ENCODE data around the gene ORAI1.

DNA sequence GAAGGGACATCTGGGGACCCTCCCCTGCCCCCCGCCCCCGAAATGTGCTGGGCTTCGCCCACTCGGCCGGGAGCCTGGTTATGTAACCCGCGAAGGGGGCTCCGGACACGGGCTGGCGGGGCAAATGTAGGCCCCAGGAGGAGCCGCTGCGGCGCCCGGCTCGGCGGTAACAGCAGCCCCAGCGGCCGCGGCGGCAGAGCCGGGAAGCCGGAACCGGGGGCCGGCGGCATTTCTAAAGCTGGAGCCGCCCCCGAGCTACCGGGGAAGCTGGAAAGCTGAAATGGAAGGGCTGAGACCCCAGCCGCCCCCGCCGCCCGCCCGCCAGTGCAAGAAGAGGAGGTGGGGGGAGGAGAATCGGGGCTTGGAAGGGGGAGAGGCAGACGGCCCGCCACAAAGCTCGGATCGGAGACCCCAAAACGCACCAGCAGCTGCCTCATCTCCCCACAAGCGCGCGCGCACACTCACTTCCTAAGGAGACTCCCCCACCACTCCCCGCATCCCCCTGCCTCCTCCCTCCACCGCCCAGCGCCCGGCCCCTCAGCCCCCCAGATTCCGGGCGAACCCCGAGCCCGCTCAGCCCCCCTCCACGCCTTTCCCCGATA is 47.0 kb upstream of the ORAI1 start:
- TF ChIP-seq POLR2A (IDR thresholded peaks at IDR 0.05; ENCODE audit: low read depth, low read length) (no peak), CTCF (IDR thresholded peaks at IDR 0.05; ENCODE audit: extremely low read depth in 1 of 2, insufficient read depth in 1 of 2, low read depth in 1 of 2, low read length in 2 of 2) (no peak), POLR2AphosphoS5 (IDR thresholded peaks at IDR 0.05; ENCODE audit: insufficient read depth, low read depth, low read length) (no peak)
